Amniotic stem cell (primary cell): Measurements from ENCODE around the gene USP4.
"Not testable (repeated sequence)": the region's sequence is repeated elsewhere in the genome, so short reads cannot be mapped to it uniquely, and the experiment has no call there.

Source experiments
- DNase-seq: peaks from one replicate; lab custom pipeline; 2025; lab: John Stamatoyannopoulos, UW

The USP4 gene

DNA sequence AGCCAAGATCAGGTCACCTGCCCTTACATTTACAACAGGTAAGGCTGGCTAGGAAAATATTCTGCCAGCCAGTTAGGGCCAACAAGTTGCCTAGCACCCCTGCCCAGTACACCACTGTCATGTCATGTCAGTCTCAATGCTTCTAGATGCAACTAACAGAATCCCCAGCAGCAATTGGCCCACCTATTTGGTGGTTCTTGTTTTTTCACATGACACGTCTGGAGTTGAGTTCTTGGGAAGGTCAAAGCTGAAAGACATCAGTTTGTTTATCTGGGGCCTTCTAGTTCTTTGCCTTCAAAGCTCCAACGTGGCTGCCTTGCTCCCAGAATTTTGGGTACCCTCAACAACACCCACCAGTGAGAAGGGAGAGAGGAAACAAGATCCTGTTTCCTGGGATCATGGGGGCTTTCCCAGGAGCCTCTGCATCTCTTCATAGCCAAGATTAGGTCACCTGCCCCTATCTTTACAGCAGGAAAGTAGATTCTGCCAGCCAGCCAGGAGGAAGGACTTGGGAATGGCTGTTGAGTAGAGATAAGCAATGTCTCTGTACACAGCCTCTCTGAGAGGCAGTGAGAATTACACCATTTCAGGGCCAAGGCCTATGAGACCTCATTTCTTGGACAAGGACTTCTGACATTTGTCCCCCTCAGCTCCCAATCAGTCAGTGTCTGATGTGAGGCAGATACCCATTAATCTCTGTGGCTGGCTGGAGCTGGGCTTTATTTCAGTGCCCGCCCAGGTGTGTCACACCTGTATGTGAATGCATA is 9.7 kb upstream of the USP4 start:
- DNase-seq, result no peak

DNA sequence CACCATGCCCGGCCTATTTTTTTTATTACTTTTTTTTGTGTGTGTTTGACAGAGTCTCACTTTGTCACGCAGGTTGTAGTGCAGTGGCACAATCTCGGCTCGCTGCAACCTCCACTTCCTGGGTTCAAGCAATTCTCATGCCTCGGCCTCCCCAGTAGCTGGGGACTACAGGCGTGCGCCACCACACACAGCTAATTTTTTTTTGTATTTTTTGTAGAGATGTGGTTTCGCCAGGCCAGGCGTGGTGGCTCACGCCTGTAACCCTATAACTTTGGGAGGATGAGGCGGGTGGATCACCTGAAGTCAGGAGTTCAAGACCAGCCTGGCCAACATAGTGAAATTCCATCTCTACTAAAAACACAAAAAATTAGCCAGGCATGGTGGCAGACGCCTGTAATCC is 8.5 kb upstream of the USP4 start:
- DNase-seq, result not testable (repeated sequence)

DNA sequence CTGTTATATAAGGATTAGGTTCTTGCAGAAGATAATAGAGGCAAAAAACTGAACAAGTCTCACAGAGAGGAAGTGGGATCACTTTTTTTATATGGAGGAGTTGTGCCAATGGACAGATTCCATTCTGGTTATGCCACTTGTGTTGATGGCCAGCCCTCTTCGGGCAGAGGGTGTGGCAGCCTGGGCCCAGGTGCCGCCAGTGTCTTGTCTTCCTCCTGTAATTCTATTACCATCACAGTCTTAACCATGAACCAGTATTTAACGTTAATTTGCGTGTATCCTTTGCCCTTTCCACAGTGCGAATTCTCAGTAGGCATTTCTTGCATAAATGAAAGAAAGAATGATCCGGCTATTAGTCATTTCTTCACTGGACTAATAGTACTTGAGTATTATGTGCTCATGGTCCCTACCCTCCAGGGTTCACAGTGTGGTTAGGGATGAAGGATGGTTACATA is 7.0 kb upstream of the USP4 start:
- no peak for DNase-seq

DNA sequence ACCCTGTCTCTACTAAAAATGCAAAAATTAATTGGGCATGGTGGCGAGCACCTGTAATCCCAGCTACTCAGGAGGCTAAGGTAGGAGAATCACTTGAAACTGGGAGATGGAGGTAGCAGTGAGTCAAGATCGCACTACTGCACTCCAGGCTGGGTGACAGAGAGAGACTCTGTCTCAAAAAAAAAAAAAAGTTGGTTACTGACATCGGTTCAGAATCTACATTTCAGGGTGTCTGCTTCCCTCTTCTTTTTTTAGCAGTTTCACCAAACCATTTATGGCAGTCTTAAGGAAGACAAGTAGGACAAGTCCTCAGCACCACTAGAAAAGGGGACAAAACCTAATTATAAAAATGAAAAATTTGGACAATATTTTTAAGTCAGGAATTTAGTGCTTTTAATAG is 3.3 kb upstream of the USP4 start:
- no peak for DNase-seq

DNA sequence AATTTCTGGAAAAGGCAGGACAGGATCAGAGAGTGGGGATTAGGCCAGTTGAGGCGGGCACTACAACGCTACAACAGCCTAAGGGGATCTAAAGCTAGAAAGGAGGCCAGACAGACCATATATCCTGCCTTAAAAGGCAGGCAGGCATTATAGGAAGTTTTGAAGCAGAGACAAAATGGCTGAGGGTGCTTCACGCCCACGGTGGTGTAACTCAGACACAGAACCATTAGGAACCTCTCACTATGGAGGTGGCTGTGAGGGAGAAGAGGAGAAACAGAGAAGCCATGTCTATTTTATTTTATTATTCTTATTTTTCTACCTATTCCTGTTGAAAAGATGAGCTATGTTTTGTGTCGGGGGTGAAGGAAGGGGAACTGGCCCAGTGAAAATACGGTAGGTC is 2.1 kb upstream of the USP4 start:
- no peak for DNase-seq

DNA sequence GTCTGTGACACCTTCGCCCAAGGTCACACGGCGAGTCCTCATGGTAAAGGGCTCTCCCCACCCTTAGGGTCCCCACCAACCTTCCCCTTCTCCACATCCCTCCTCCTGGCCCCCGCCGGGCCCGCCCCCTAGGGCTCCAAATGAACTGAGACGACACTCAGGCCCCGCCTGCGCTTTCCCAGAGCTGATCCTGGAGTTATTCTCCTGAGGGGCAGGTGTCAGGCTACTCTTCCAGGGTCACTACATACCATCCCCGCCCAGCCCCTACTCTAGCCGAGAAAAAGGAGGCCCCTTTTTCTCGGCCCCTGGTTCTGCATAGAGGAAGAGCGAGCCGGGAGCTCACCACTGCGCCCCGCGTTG is 292 bp downstream of the USP4 start:
- DNase-seq, result no peak

DNA sequence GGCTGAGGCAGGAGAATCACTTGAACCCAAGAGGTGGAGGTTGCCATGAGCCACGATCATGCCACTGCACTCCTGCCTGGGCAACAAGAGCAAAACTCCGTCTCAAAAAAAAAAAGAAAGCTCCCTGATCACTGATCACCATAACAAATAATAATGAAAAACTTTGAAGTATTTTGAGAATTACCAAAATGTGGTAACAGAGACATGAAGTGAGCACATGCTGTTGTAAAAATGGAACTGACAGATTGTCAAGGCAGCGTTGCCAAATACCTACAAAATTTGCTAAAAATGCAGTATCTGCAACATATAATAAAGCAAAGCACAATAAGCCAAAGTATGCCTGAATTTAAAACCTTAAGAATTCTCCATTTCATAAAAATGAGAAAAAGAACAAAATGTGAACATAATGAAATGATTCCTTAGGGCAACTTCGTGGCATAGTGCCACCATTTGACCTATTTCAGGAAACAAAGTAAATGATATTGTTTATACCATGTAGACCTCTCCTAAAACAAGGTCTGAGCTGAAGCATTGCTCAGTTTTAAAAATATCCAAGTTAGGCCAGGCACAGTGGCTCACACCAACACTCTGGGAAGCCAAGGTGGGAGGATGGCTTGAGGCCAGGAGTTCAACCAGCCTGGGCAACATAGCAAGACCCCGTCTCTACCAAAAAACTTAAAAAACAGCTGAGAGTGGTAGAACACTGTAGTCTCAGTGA is 5.8 kb downstream of the USP4 start:
- DNase-seq, result no peak

DNA sequence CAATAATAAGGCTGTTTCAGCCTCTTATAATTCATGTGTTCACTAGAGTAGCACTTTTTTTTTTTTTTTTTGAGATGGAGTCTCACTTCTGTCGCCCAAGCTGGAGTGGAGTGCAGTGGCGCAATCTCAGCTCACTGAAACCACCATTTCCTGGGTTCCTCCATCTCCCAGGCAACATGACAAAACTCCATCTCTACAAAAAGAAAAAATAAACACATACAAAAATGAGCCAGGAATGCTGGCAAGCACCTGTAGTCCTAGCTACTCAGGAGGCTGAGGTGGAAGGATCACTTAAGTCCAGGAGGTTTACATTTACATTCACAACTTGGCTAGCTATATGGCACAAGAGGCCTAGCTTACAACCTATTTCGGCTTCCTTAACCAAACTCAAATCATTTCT is 6.8 kb downstream of the USP4 start:
- no peak for DNase-seq

DNA sequence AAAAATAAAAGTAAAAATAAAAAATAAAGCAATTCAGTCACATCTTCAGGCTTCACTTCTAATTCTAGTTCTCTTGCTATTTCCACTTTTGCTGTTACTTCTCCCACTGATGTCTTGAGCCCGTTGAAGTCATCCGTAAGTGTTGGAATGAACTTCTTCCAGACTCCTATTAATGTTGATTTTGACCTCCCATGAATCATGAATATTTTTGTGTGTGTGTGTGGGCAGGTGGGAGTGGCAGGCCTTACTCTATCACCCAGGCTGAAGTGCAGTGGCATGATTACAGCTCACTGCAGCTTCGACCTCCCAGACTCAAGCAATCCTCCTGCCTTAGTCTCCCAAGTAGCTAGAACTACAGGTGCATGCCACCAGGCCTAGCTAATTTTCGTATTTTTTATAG is 10.7 kb downstream of the USP4 start:
- DNase-seq, result no peak

DNA sequence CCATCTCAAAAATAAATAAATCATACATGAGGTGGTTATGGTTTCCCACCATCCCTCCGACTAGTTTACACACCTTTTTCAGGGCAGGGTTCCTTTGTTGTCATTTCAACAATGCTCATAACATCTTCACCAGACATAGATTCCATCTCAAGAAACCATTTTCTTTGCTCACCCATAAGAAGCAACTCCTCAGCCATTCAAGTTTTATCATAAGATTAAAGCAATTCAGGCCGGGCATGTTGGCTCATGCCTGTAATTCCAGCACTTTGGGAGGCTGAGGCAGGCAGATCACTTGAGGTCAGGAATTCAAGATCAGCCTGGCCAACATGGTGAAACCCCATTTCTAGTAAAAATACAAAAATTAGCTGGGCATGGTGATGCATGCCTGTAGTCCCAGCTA is 11.5 kb downstream of the USP4 start:
- not testable (repeated sequence) for DNase-seq

DNA sequence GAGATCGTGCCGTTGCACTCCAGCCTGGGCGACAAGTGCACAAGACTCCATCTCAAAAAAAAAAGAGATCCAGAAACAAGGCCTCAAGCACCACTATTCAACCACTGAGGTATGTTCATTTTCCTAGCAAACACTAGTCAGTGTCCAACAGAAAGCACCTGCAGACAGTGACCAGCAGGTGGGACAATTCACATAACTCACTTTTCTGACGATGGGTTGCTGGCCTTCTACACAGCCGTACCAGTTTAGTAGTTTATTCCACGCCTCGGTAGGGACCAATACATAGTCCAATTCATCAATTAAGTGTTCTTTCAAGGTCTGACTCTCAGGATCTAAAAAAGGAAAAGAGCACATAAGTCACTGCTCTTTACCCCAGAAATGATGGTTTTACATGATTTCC is 12.4 kb downstream of the USP4 start:
- no peak for DNase-seq

DNA sequence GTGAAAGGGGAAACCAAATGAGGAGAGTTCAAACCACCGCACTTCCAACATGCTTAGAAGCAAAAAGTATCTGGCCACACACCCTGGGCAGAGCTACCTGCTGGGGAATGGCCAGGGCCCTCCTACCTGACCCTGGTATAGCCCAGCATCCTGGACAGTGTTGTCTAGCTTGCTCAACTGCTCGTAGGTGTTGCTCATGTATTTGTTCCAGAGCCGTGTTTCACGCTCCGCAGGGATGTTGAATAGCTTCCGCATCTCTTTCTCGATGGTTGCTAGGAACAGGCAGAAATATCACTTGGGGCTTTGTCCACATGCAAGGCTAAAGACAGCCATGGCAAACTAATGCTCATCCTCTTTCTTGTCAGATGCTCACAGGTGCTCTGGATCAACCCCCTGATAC is 15.1 kb downstream of the USP4 start:
- DNase-seq, result no peak

DNA sequence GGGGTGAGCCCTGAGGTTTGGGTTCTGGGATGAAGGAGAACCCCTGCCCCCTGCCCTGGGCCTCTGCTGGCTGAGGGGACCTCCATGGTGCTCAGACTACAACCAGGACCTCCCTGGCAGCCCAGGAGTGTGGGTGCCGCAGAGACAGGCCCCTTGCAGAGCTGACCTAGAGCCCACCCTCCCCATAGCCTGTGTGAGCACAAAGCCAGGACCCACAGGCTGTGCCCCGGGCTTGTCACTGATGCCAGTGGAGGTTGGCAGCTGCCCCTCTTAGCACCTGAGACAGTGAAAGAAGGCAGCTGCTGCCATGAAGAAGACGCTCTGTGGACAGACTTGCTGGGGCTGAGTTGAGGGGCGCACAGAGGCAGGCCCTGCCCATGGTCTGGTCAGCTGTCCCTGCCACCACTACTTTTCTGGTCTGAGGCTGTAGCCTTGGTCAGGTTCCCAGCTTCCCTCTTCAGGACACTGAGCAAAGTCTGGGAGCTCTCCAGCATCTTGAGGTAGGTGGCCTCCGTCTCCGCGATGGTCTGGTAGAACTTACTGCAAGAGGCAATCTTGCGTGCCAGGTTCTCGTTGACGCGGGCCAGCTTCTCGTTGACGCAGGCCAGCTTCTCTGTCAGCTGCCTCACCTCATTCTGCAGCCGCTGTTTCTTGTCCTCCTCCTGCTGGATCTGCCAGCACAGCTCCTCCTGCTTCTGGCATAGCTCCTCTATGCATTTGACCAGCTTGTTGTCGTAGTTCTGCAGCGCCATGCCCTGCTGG is 23.0 kb downstream of the USP4 start:
- DNase-seq, result no peak

DNA sequence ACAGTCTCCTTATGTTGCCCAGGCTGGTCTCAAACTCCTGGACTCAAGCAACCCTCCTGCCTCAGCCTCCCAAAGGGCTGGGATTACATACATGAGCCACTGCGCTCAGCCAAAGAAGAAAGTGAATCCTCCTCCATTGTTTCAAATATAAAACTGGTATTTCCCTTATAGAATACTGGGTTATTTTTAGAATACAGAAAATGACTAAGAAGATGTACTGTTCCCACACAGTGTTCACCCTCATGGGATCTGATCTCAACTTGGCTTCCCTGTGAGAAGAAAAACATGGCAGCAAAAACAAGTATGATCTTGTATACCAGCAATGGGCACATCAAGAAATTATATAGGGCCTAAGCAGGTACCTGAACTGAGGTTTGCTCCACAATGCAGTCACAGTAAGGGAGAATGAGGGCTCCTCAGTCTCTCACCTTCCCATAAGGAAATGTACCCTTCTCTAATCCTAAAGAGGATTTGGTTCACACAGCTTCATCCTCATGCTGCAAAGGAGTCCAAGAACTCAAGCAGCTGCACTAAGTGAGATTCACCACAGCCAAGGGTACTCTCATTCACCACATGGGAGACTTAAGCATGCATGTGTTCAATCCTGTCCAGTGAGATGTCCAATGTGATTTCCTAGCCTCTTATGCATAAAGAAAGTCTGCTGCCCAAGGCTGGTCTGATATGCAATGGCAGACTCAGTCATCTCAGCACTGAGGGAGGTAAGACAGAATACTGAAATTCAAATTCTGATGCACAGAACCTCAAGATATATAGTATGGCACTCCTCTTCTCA is 25.8 kb downstream of the USP4 start:
- DNase-seq, result no peak

DNA sequence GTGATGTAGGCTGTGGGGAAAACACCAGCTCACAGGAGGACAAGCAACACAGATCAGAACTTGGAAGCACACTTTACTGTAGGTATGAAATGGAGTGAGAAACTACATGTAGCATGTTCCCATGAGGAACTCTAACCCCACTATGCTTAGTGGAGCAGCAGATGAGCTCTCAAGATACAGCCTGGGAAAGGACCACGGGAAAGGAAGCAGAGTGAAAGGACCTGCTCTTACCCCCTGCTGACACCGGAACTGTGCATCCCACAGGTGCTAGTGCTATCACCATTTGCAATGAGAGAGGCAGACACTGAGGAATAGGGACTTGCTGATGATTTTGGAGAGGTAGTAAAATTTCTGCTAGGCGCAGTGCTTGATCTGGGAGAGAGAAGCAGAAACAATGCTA is 28.6 kb downstream of the USP4 start:
- DNase-seq, result no peak

DNA sequence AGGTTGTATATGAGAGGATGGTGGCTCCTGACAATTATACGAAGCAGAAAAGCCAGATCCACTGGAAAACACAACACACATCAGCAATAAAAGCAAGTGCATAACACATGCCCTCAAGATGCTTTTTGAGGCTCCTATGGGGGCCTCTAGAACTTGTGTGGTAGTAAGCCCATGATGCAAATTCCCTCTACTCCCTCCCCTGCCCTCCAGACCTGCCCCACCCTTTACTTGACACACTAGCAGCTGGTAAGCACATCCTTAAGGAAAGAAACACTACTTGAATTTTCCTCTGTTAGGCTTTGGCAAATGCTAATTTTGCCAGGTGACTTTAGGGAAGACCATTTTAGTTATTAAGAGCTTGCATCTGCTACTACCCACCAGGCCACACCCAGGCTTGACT is 29.2 kb downstream of the USP4 start:
- no peak for DNase-seq

DNA sequence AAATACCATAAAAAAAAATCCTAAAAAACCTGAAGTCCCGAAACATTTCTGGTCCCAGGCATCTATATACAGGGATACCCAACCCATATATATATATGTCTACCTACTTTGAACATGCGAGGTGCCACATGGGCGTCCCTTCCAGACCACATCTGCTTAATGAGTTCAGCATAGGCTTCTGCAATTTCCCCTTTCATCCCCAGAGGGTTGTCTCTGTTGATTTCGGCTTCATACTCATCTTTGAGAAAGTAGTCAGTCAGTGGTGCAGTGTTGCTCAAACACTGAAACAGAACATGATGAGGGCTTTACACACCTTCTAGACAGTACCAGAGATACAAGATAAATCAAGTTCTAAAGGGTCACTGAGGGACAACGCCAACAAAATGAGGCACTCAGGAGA is 34.2 kb downstream of the USP4 start:
- DNase-seq, result no peak

DNA sequence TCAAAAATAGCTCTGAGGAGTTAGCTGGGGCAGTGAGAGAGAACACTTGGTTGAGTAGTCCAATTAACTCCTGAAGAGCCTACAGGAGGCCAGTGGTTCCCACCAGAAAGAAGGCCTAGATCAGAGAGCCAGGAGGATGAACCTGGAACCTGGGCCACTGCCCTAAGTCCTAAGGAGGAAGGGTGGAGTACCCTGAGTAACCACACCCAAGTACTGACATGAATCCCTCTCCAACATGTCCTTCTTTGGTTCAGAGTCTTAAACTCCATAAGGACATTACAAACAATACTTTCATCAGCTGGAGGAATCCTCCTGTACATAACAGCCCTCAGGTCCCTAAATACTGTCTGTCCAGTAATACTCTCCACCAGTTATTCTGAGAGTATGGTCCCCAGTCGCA is 37.2 kb downstream of the USP4 start:
- no peak for DNase-seq

DNA sequence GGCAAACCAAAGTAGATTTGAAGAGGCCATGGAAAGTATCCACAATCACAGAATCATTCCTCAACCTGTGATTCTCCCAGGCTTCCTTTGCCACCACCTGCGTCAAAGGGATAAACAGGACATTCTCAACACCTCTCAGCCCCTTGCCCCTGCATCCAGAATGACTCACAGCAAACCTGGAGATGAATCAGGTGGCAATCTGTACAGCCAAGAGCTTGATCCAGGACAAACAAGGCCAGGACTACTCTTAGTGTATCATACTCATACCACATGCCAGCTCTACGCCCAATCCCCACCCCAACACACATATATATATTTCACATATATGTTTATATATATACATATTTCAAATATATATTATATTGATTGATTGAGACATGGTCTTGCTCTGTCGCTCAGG is 39.3 kb downstream of the USP4 start:
- DNase-seq, result no peak

DNA sequence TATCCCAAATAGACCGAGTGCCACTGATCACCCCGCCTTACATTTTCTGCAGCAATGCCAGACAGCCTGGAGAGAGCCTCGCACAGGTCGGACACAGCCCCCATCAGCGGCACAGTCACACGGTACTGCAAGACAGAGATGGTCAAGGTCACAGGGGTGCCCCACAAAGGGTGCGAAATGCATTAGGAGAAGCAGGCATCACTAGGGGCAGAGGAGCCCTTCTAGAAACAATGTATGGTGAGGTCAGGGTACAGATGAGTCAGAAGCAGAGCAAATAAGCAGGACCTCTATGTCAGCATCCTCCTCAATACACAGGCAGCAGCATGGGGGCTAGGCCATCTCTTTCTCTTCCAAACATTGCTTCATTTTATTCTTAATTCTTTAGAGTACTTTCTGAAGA is 41.3 kb downstream of the USP4 start:
- DNase-seq, result no peak

DNA sequence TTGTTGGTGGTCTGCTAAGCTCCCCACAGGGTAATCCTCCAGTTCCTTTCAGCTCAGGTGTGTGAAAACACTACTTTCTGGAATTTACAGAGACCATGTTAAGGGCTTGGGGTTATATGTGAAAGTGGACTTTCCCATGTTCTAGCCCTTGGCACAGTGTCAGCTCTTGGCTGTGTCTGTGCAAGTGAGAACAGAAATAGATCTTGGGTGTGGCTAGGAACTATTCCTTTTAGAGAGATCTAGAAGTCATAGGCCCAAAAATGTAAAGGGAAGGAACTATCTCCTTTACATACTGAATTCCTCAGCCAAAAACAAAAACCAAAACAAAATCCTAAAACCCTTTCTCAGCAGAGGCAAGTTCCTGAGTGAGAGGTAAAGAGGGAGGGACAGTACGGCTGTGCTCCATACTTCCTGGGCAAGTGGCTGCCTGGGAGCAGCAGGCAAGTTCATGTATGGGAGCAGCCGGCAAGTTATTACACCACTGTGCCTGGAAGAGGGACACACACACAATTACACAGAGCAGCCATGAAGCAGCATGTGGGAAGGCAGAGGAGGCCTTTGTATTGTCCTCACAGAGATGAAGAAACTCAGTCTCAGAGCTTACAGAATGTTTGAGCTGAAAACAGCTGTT is 43.0 kb downstream of the USP4 start:
- DNase-seq, result no peak
